H9 (cell line): ENCODE results near the gene LSM4. TPM values are rescaled to one million over a fixed set of nuclear protein-coding genes. Genes with fewer than 3 reads are reported as not detected.

Source experiments
- DNase-seq: peaks from one replicate; pipeline ENCODE4 v3.0.0-alpha.2; 2017
- H2AFZ ChIP-seq: one replicate; pipeline ENCODE4 v1.6.1; 2013; ENCODE audit warnings: mild to moderate bottlenecking, low read length, control low read depth, moderate library complexity
- H2AK5ac ChIP-seq: 2 replicates; pipeline ENCODE4 v1.6.1; 2013; ENCODE audit warnings: low read length, control low read depth, mixed read lengths; ENCODE audit not compliant: insufficient read length
- H2BK120ac ChIP-seq: one replicate; pipeline ENCODE4 v1.6.1; 2013; ENCODE audit warnings: low read depth, mild to moderate bottlenecking, low read length, control low read depth, inconsistent platforms; ENCODE audit not compliant: poor library complexity, severe bottlenecking
- H2BK12ac ChIP-seq: 2 replicates; pipeline ENCODE4 v1.6.1; 2013; ENCODE audit warnings: low read length, control low read depth, mixed read lengths, low read depth; ENCODE audit not compliant: insufficient read length
- H2BK15ac ChIP-seq: 2 replicates; pipeline ENCODE4 v1.6.1; 2013; ENCODE audit warnings: low read depth, low read length, control low read depth
- H2BK20ac ChIP-seq: one replicate; pipeline ENCODE4 v1.6.1; 2013; ENCODE audit warnings: low read depth, mild to moderate bottlenecking, low read length, control low read depth, inconsistent platforms; ENCODE audit not compliant: poor library complexity, severe bottlenecking
- H2BK5ac ChIP-seq: 2 replicates; pipeline ENCODE4 v1.6.1; 2013; ENCODE audit warnings: low read length, control low read depth, mixed read lengths; ENCODE audit not compliant: insufficient read length
- H3K14ac ChIP-seq: 2 replicates; pipeline ENCODE4 v1.6.1; 2013; ENCODE audit warnings: low read length, control low read depth; ENCODE audit not compliant: insufficient read depth
- H3K18ac ChIP-seq: 2 replicates; pipeline ENCODE4 v1.6.1; 2013; ENCODE audit warnings: low read depth, mild to moderate bottlenecking, mixed read lengths, low read length, control low read depth; ENCODE audit not compliant: insufficient read length
- H3K23ac ChIP-seq: 2 replicates; pipeline ENCODE4 v1.6.1; 2013; ENCODE audit warnings: low read length, control low read depth, mixed read lengths, low read depth; ENCODE audit not compliant: insufficient read length
- H3K23me2 ChIP-seq: 2 replicates; pipeline ENCODE4 v1.6.1; 2013; ENCODE audit warnings: low read depth, mild to moderate bottlenecking, mixed read lengths, low read length, control low read depth; ENCODE audit not compliant: insufficient read length, poor library complexity, severe bottlenecking
- H3K27ac ChIP-seq: 2 replicates; pipeline ENCODE4 v1.5.1; 2013; ENCODE audit warnings: low read length, control low read depth, mixed read lengths, low read depth; ENCODE audit not compliant: insufficient read length
- H3K27me3 ChIP-seq: 2 replicates; pipeline ENCODE4 v1.6.1; 2013; ENCODE audit warnings: low read length, control low read depth, inconsistent platforms; ENCODE audit not compliant: insufficient read depth
- H3K4ac ChIP-seq: 2 replicates; pipeline ENCODE4 v1.6.1; 2013; ENCODE audit warnings: low read depth, mild to moderate bottlenecking, control low read depth, inconsistent platforms, low read length, moderate library complexity
- H3K4me1 ChIP-seq: 2 replicates; pipeline ENCODE4 v1.6.1; 2013; ENCODE audit warnings: low read length, control low read depth, inconsistent platforms; ENCODE audit not compliant: insufficient read depth
- H3K4me2 ChIP-seq: 2 replicates; pipeline ENCODE4 v1.6.1; 2013; ENCODE audit warnings: low read length, control low read depth, mixed read lengths; ENCODE audit not compliant: insufficient read length, insufficient read depth
- H3K56ac ChIP-seq: 2 replicates; pipeline ENCODE4 v1.6.1; 2013; ENCODE audit warnings: low read depth, mild to moderate bottlenecking, mixed read lengths, low read length, control low read depth; ENCODE audit not compliant: insufficient read length
- H3K79me1 ChIP-seq: 2 replicates; pipeline ENCODE4 v1.6.1; 2013; ENCODE audit warnings: low read depth, mild to moderate bottlenecking, moderate library complexity, low read length, control low read depth, inconsistent platforms; ENCODE audit not compliant: insufficient read depth, poor library complexity, severe bottlenecking
- H3K79me2 ChIP-seq: 2 replicates; pipeline ENCODE4 v1.6.1; 2013; ENCODE audit warnings: low read length, control low read depth, inconsistent platforms; ENCODE audit not compliant: insufficient read depth
- H3K9ac ChIP-seq: 2 replicates; pipeline ENCODE4 v1.6.1; 2013; ENCODE audit warnings: low read length, control low read depth, mixed read lengths; ENCODE audit not compliant: insufficient read length; ENCODE audit errors: extremely low read depth
- H3K9me3 ChIP-seq: one replicate; pipeline ENCODE4 v1.6.1; 2013; ENCODE audit warnings: low read depth, low read length, inconsistent platforms; ENCODE audit not compliant: control insufficient read depth
- H3T11ph ChIP-seq: one replicate; pipeline ENCODE4 v1.6.1; 2013; ENCODE audit warnings: mild to moderate bottlenecking, low read length, control low read depth, inconsistent platforms
- H4K20me1 ChIP-seq: one replicate; pipeline ENCODE4 v1.6.1; 2013; ENCODE audit not compliant: control insufficient read depth, insufficient read length, insufficient read depth
- H4K5ac ChIP-seq: 2 replicates; pipeline ENCODE4 v1.6.1; 2013; ENCODE audit warnings: low read depth, mild to moderate bottlenecking, mixed read lengths, low read length, control low read depth; ENCODE audit not compliant: insufficient read length
- H4K8ac ChIP-seq: replicated peaks from 2 replicates; pipeline ENCODE4 v1.6.1; 2013; ENCODE audit warnings: low read length, control low read depth, mixed read lengths, low read depth; ENCODE audit not compliant: insufficient read length
- H4K91ac ChIP-seq: 2 replicates; pipeline ENCODE4 v1.6.1; 2013; ENCODE audit warnings: low read depth, mild to moderate bottlenecking, moderate library complexity, mixed read lengths, low read length, control low read depth; ENCODE audit not compliant: insufficient read length
- H3K27ac Mint-ChIP-seq, 3 experiments: 2 replicates in 2 of 3; 3 replicates in 1 of 3; pipeline ENCODE4 v1.8.0; 2020 to 2021; ENCODE audit warnings: mixed read lengths in 3 of 3, mild to moderate bottlenecking in 1 of 3, moderate library complexity in 1 of 3
- H3K27me3 Mint-ChIP-seq: 2 replicates; pipeline ENCODE4 v1.8.0; 2021; ENCODE audit warnings: low read depth, mild to moderate bottlenecking, moderate library complexity, mixed read lengths
- H3K36me3 Mint-ChIP-seq, 3 experiments: 2 replicates in 2 of 3; 3 replicates in 1 of 3; pipeline ENCODE4 v1.8.0; 2020 to 2021; ENCODE audit warnings: low read depth in 3 of 3, mixed read lengths in 3 of 3; ENCODE audit not compliant: insufficient read depth in 1 of 3
- H3K4me1 Mint-ChIP-seq, 2 experiments: 2 replicates each; pipeline ENCODE4 v1.8.0; 2020; ENCODE audit warnings: mixed read lengths in 2 of 2
- H3K4me3 Mint-ChIP-seq, 2 experiments: 2 replicates in 1 of 2; 3 replicates in 1 of 2; pipeline ENCODE4 v1.8.0; 2020 to 2021; ENCODE audit warnings: mild to moderate bottlenecking in 2 of 2, mixed read lengths in 2 of 2, moderate library complexity in 1 of 2
- H3K9me3 Mint-ChIP-seq, 2 experiments: 2 replicates in 1 of 2; 3 replicates in 1 of 2; pipeline ENCODE4 v1.8.0; 2020; ENCODE audit warnings: mild to moderate bottlenecking in 2 of 2, mixed read lengths in 2 of 2, moderate library complexity in 1 of 2
- CTCF ChIP-seq: fragments of 200-600 bp; sonication (generic); conservative IDR thresholded peaks from 3 replicates; pipeline ENCODE4 v1.8.0; 2021; ENCODE audit warnings: antibody characterized with exemption, mild to moderate bottlenecking
- WGBS: extraction: QIAGEN DNeasy Blood & Tissue Kit; methylation state at CpG from one replicate; pipeline ENCODE4 v1.1.7; 2013; ENCODE audit warnings: missing lambda C conversion rate, low lambda C conversion rate, mixed read lengths; ENCODE audit not compliant: insufficient read length; ENCODE audit errors: extremely low coverage; 5-methylcytosine and 5-hydroxymethylcytosine counted together
- total RNA-seq: library from RNA; stranded (reverse); gene quantifications from 2 replicates; pipeline ENCODE4 v1.2.1, GENCODE V29; 2021

The LSM4 gene
- total RNA-seq, 1 experiment from 2014 or later: 342 TPM

- H3K4me3 Mint-ChIP-seq: no peak overlapping the region
- Histone ChIP-seq H2BK12ac (no peak overlapping the region), H3K27ac (no peak overlapping the region), H3K27me3 (no peaks in the 10 kb centered on the region), H3K18ac (no peak overlapping the region), H4K5ac (no peak overlapping the region), H2AK5ac (no peak overlapping the region), H3K56ac (no peak overlapping the region), H4K8ac (no peak overlapping the region), H4K91ac (no peak overlapping the region), H3K23ac (no peak overlapping the region), H3K4me1 (0 out of 2 replicates have a peak, but pooled peaks cover 2% of the 10 kb centered on the region), H3K9me3 (no peaks in the 10 kb centered on the region), H2BK120ac (peak overlapping the region; percentile 73), H2BK5ac (no peak overlapping the region), H3K4me2 (no peak overlapping the region), H3K14ac (no peak overlapping the region), H3K79me1 (no peaks in the 10 kb centered on the region), H3K4ac (no peak overlapping the region; the same call in 1 of the 2 replicates), H3K23me2 (no peaks in the 10 kb centered on the region), H2AFZ (no peak overlapping the region), H2BK15ac (no peak overlapping the region), H3K79me2 (no peaks in the 10 kb centered on the region), H3K9ac (no peak overlapping the region), H4K20me1 (no peaks in the 10 kb centered on the region), H3T11ph (no peak overlapping the region), H2BK20ac (peak overlapping the region; percentile 90)
- no peaks in the 10 kb centered on the region; a peak in 1 of 5 replicates for H3K9me3 Mint-ChIP-seq
- peaks cover 5 to 70% (median 6%) of the 10 kb centered on the region in 3 experiments; a peak in 5 of 7 replicates for H3K36me3 Mint-ChIP-seq
- peaks cover 18 to 27% of the 10 kb centered on the region in 2 experiments for H3K4me1 Mint-ChIP-seq
- DNase-seq: no peak
- TF ChIP-seq CTCF: no peak
- H3K27ac Mint-ChIP-seq: peak overlapping the region; percentile 31 to 95 (median 92); a peak in 5 of 7 replicates
- no CpG with 5 or more reads among the region's 6 CpGs for WGBS
- no peaks in the 10 kb centered on the region for H3K27me3 Mint-ChIP-seq
Measured at GRCh38 chr19:18363787-18364186, 40.9 kb upstream of the LSM4 start.
